Heart left ventricle (tissue), 16 donors: ENCODE data around the gene PPT2. TPM values are rescaled to one million over a fixed set of nuclear protein-coding genes. Genes with fewer than 3 reads are reported as not detected.

Source experiments
- ATAC-seq, 4 donors: fragments of 200-7000 bp; cut with Tn5 transposase; one replicate each; pipeline ENCODE4 v1.9.1; 2020 to 2022; ENCODE audit warnings: moderate library complexity in 4 of 4, mild to moderate bottlenecking in 3 of 4, moderate number of reproducible peaks in 1 of 4
- DNase-seq, 5 donors: peaks; one replicate each; pipeline ENCODE4 v3.0.0-alpha.2; 2020
- H3K27ac ChIP-seq, 12 donors: fragments of 200-600 bp; sonication (generic) in 4 of 12; one replicate each; pipeline versions ENCODE4 v1.5.0 to v1.8.0; 2016 to 2022; ENCODE audit warnings: mild to moderate bottlenecking in 2 of 12
- H3K27me3 ChIP-seq, 9 donors: fragments of 200-600 bp; sonication (generic) in 2 of 9; one replicate each; pipeline versions ENCODE4 v1.5.1 to v1.8.0; 2016 to 2022; ENCODE audit warnings: mild to moderate bottlenecking in 3 of 9
- H3K36me3 ChIP-seq, 9 donors: fragments of 200-600 bp; sonication (generic) in 2 of 9; one replicate each; pipeline versions ENCODE4 v1.5.0 to v1.8.0; 2018 to 2022; ENCODE audit warnings: mild to moderate bottlenecking in 2 of 9
- H3K4me1 ChIP-seq, 12 donors: fragments of 200-600 bp; sonication (generic) in 4 of 12; one replicate each; pipeline versions ENCODE4 v1.5.0 to v1.8.0; 2016 to 2022; ENCODE audit warnings: mild to moderate bottlenecking in 3 of 12
- H3K4me3 ChIP-seq, 12 donors: fragments of 200-600 bp; sonication (generic) in 4 of 12; one replicate each; pipeline versions ENCODE4 v1.5.0 to v1.8.0; 2017 to 2022; ENCODE audit warnings: mild to moderate bottlenecking in 9 of 12, moderate library complexity in 4 of 12
- H3K9me3 ChIP-seq, 12 donors: fragments of 200-600 bp; sonication (generic) in 4 of 12; one replicate each; pipeline versions ENCODE4 v1.5.0 to v1.8.0; 2016 to 2022; ENCODE audit warnings: mild to moderate bottlenecking in 1 of 12
- POLR2A ChIP-seq, 2 donors: fragments of 450-650 bp; IDR thresholded peaks; one replicate each; pipeline ENCODE4 v1.6.1; 2017; ENCODE audit warnings: antibody characterized with exemption in 2 of 2, mild to moderate bottlenecking in 2 of 2, moderate library complexity in 2 of 2
- WGBS, 4 donors: extraction: QIAGEN DNeasy Blood & Tissue Kit in 2 of 4; methylation state at CpG; one replicate each; pipeline versions ENCODE4 v1.1.5 to v1.1.7; 2013 to 2018; 5-methylcytosine and 5-hydroxymethylcytosine counted together
- intact Hi-C, 10 donors: fragments of 100-400 bp; cut with DNase I; formaldehyde crosslinking; loops; one replicate each; pipeline versions ENCODE4 v1.11.1 to v1.14.2; 2022
- polyA plus RNA-seq, 2 donors: library from polyadenylated mRNA; stranded (reverse); fragments of 200-250 nt; gene quantifications; one replicate each; pipeline ENCODE4 v1.2.3, GENCODE V29; 2013
- total RNA-seq, 9 donors: library from RNA; depleted of rRNA in 2 of 9; stranded (reverse); fragments of >200 nt in 2 of 9; fragmentation: NEBNext Ultra II Directional in 3 of 9; extraction: Animal tissue kit (Norgen Biotek cat#: 25700) in 3 of 9; gene quantifications; one replicate each; pipeline versions ENCODE4 v1.1.0 to v1.2.4, GENCODE V29; 2016 to 2023
- TF ChIP-seq, protein P1 (sequence below), 12 donors: fragments of 200-600 bp; sonication (generic) in 4 of 12; IDR thresholded peaks; one replicate each; pipeline versions ENCODE4 v1.5.0 to v1.8.0; 2018 to 2022; ENCODE audit warnings: antibody characterized with exemption in 12 of 12, mild to moderate bottlenecking in 5 of 12
- donor health status: ischemic (EF 13 %, LVEDD 7.1; RV severe dilation, severe dysfunction).
- donor health status: healthy with polysubstance abuse.
- donor health status: DM: no; HTN: yes; CAD: no.
- donor health status: DM: no; HTN: no; CAD: no.
- donor health status: ischemic (EF 25% LVEDD 6.9; RV normal size, moderate dysfunction).
- donor health status: ischemic (EF 25% LVEDD 5.7; RV mildly dilated, moderate dysfunction).
- donor health status: healthy.
- donor health status: DM: yes; HTN: yes; CAD: no.
- donor health status: ischemic (EF 35%, LVEDD 5.7; RV mildly dilated, moderate dysfunction).
- donor health status: nonischemic (EF 11% LVEDD 7.7; RV severe dilation, severe dysfunction).
- donor health status: DM: yes; HTN: yes; CAD: no.
- donor health status: PGD.
- donor health status: ischemic (EF 29% LVEDD 5.4; RV normal size, mild dysfunction).
- donor health status: nonischemic (EF 23%, LVEDD 6.1; RV moderate dilation, normal function).

Gene PPT2
- total and polyA plus RNA-seq, 11 donors: 13.1 to 34.0 (median 21.6) TPM

DNA sequence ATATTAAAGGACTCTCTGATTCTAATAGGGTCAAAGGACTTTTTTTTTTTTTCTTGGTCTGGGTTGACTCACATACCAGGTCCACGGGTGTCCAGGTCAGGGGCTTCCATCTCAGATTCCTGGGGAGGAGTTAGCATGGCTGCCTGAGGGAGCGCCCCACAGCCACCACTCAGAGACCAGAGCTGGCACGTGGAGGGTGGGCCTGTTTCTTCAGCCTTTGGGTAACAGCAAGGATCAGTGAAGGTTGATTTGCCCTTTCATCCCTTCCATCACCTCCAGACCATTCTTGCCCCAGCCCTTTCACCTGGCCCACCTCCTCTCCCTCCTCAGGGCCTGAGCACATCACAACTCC, 44.4 kb downstream of the PPT2 start:
- H3K4me3 ChIP-seq: no peak overlapping the region
- peaks cover 4 to 37% (median 21%) of the 10 kb centered on the region in 12 donors for H3K4me1 ChIP-seq
- no peaks in the 10 kb centered on the region for H3K27me3 ChIP-seq
- H3K9me3 ChIP-seq: no peaks in the 10 kb centered on the region
- ATAC-seq (no peak), DNase-seq (no peak)
- intact Hi-C loops: loop anchor here in 2 of 10 donors (5.0 to 10.0 kb wide), 4 partner anchors 44 to 1006 kb away; partner anchors contain the start of genes HSD17B8 (in 1 of the 2), RING1 (in 1 of the 2), RXRB (in 1 of the 2) and SLC39A7 (in 1 of the 2)
- WGBS, 4 donors: 75 to 79% (median 77%) methylated on average over 3 of the region's 3 CpGs
- H3K36me3 ChIP-seq: peaks cover 0 to 42% (median 17%) of the 10 kb centered on the region in 9 donors
- TF ChIP-seq, protein P1, sequence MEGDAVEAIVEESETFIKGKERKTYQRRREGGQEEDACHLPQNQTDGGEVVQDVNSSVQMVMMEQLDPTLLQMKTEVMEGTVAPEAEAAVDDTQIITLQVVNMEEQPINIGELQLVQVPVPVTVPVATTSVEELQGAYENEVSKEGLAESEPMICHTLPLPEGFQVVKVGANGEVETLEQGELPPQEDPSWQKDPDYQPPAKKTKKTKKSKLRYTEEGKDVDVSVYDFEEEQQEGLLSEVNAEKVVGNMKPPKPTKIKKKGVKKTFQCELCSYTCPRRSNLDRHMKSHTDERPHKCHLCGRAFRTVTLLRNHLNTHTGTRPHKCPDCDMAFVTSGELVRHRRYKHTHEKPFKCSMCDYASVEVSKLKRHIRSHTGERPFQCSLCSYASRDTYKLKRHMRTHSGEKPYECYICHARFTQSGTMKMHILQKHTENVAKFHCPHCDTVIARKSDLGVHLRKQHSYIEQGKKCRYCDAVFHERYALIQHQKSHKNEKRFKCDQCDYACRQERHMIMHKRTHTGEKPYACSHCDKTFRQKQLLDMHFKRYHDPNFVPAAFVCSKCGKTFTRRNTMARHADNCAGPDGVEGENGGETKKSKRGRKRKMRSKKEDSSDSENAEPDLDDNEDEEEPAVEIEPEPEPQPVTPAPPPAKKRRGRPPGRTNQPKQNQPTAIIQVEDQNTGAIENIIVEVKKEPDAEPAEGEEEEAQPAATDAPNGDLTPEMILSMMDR (IDR thresholded peaks at IDR 0.05): no peak
- no peak for TF ChIP-seq POLR2A (IDR thresholded peaks at IDR 0.05)
- peak overlapping the region in 8 of 12 donors; percentile 98 to 100 (median 100) for H3K27ac ChIP-seq

DNA sequence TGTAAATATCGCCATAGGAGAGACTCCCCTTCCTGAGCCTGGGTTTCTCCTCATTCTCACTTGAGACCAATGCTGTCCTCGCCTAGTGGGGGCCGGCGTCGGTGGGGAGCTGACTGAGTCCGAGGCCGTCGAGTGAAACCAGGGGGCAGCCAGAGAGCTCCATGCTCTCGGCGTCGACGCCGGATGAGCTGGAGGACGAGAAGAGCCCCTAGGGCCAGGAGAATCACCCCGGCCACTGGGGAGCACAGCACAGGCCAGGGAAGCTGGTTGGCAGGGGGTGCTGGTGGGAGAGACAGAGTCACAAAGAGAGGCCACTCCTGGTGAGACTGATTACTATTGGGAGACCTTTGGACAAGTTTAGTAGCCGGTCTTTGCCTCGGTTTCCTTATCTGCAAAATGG, 44.9 kb downstream of the PPT2 start:
- Histone ChIP-seq H3K4me1 (peaks cover 4 to 32% (median 20%) of the 10 kb centered on the region in 12 donors), H3K9me3 (no peaks in the 10 kb centered on the region), H3K36me3 (peaks cover 0 to 45% (median 22%) of the 10 kb centered on the region in 9 donors), H3K4me3 (no peak overlapping the region), H3K27me3 (no peaks in the 10 kb centered on the region), H3K27ac (peak overlapping the region in 3 of 12 donors; percentile 3 to 100 (median 98))
- TF ChIP-seq, protein P1 (IDR thresholded peaks at IDR 0.05): no peak
- TF ChIP-seq POLR2A (IDR thresholded peaks at IDR 0.05): no peak
- ATAC-seq: no peak
- WGBS, 4 donors: 71 to 89% (median 82%) methylated on average over 10 to 17 of the region's 17 CpGs
- intact Hi-C loops: loop anchor here in 2 of 10 donors (5.0 to 10.0 kb wide), 4 partner anchors 43 to 1006 kb away; partner anchors contain the start of genes HSD17B8 (in 1 of the 2), RING1 (in 1 of the 2), RXRB (in 1 of the 2) and SLC39A7 (in 1 of the 2)
- DNase-seq: no peak

DNA sequence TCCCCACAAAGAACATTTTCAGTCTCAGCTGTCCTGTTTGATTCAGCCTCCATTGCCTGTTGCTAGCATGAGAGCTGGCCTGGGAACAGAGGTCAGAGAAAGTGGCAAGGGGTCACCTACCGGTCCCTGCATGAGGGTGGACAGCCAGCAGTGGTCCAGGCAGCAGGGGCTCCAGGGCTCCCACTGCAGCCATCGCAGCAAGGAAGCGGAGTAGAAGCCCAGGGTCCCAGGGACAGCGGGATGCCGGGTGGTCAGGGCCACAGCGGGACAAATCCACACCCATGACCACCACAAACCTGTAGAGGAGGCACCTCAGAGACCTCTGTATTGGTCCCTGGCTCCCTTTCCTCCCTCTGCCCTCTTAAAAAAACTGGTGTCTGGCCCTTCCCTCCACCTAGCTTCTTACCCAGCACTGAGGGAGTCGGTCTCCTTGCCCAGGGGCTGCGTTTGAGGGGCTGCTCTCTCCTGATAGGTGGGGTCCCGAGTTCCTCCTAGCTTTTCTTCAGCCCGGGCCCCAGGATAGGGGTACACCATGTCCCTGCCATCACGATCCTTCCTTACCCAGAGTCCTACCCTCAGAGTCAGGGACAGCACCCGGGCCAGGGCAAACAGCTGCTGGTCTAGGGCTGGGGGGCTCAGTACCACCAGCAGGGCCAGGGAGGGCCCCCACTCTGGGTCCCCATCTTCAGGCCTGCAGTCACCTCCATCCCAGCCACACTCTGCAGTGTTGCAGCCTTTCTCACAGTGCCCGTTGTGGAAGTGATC, 47.0 kb downstream of the PPT2 start:
- intact Hi-C loops: no loop called here

DNA sequence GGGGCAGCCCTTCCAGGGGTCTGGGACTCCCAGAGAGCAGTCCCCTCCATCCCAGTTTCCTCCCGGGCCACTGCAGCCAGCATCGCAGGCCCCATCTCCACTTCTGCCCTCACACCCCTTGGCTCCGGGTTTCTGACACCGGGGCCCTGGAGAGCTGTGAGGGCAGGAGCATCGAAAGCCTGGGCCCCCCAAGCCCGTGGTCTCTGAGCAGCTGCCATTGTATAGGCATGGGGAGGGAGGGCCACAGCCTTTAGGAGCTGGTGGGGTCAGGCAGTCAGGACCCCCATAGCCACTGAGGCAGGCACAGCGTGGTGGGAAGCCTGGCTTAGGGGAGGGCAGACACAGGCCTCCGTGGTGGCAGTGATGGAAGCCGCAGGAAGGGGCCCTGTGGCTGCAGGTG, 48.2 kb downstream of the PPT2 start:
- Histone ChIP-seq H3K27me3 (no peaks in the 10 kb centered on the region), H3K36me3 (peaks cover 0 to 59% (median 27%) of the 10 kb centered on the region in 9 donors), H3K27ac (no peak overlapping the region), H3K4me3 (no peak overlapping the region), H3K9me3 (no peaks in the 10 kb centered on the region), H3K4me1 (peaks cover 0 to 8% (median 4%) of the 10 kb centered on the region in 12 donors)
- intact Hi-C loops: no loop called here
- 83 to 93% (median 86%) methylated on average over 7 to 9 of the region's 9 CpGs for WGBS, 4 donors
- no peak for DNase-seq
- ATAC-seq: no peak
- no peak for TF ChIP-seq POLR2A (IDR thresholded peaks at IDR 0.05)
- TF ChIP-seq, protein P1 (IDR thresholded peaks at IDR 0.05): no peak

More for the DNA sequence above, 47.0 kb downstream of the PPT2 start:
- no peak for DNase-seq
- Histone ChIP-seq H3K27me3 (no peaks in the 10 kb centered on the region), H3K4me3 (no peak overlapping the region), H3K27ac (no peak overlapping the region), H3K4me1 (peaks cover 4 to 19% (median 11%) of the 10 kb centered on the region in 12 donors), H3K36me3 (peaks cover 0 to 59% (median 27%) of the 10 kb centered on the region in 9 donors), H3K9me3 (no peaks in the 10 kb centered on the region)
- ATAC-seq: no peak
- 82 to 91% (median 89%) methylated on average over 8 to 13 of the region's 13 CpGs for WGBS, 4 donors
- TF ChIP-seq, protein P1 (IDR thresholded peaks at IDR 0.05): no peak
- no peak for TF ChIP-seq POLR2A (IDR thresholded peaks at IDR 0.05)
